HG02571 (cell line): ENCODE data around the gene ACTA2.

Source experiments
- ATAC-seq: cut with Tn5 transposase; IDR thresholded peaks from one replicate; pipeline ENCODE4 v1.9.1; 2021; ENCODE audit warnings: mild to moderate bottlenecking, moderate library complexity; ENCODE audit not compliant: unreplicated experiment

ACTA2 gene

GRCh38 chr10:88982366-88982765 is 29.8 kb upstream of the ACTA2 start:
- no peak for ATAC-seq

DNA sequence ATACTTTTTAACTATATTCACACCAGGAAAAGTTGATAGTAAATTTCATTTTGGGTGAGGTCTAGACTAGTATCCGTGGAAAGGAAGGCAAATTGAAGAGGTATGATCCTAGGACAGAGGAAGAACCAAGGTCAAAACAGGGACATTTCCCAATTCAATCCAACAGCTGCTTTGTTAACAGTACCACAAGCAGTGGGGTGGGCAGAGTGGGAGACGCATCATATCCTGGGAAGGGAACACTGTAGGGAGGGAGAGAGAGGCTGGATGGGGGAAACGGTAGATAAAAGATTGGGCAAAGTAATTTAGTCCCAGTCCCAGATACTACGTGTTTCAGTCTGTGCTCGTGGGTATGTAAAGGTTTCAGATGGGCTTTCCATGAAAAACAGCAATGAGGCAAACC is 28.9 kb upstream of the ACTA2 start:
- ATAC-seq = no peak

DNA sequence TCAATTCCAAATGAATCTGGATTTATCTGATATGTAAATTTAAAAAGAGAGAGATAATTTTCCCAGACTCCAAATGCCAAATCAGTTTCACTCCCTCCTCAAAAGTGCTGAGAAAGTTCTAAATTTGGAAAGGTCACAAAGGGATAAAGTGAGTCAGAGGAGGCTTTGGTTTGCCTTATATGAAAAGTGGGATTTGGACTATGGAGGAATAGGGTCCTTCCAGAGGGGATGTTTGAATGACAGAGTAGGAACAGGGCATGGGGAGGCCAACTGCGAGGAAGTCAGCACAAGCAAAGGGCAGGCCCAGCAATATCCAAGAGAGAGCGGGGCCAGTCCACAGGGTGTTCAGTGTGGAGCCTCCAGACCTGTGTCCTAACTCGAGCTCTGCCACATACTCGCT is 28.2 kb upstream of the ACTA2 start:
- no peak for ATAC-seq

DNA sequence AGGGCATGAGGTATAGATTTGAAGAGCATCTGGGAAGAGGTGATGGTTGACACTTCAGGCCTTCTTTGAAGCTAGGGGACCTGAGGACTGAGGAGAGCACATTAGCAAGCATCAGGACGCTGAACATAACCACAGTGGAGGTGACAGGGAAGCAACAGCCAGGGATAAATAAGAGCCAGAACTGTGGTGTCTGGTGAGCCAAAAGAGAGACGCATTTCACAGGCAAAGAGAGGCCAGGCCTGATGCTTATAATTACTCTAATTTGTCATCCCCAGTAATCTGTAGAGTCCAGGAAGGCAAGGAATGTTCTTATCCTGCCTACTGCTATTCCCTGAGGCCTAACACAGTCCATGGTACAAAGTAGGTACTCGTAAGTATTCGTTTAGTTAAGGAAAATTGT is 27.7 kb upstream of the ACTA2 start:
- no peak for ATAC-seq

DNA sequence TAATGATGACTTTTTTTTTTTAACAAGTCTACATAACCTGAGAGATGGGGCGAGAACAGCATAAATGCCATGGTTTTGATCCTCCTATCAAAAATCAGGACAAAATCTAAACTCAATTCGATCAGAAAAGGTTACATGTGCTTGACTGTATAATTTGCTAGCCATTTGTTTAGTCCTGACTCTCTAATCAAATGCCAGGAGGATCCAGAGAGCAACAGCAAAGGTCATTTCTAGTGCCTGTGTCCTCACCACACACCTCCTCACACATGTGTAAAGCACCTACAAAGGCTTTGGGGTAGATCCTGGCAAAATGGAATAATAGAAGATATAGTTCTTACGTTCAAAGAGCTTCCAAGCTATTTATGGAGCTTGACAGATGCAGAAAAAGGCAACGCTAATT is 27.0 kb upstream of the ACTA2 start:
- no peak for ATAC-seq

- no peak for ATAC-seq
Observed at GRCh38 chr10:88979153-88979562, 26.6 kb upstream of the ACTA2 start.

DNA sequence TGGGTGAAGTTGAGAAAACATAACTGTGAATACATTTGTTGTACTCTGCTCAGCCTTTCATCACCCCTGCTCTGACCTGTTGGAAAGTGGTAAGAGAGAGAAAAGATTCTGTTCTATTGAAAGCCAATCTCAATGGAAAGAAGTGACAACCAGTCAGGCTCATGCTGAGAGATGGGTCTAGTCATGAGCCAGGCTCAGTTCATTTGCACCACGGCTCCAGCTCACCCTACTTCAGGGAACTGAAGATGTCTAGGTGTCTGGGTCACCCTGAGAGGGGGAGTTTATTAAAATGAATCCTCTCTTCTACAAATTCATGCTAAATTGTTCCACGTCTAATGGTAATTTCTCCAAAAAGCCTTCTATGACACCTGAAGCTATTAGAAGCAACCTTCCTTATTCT is 25.9 kb upstream of the ACTA2 start:
- no peak for ATAC-seq

- ATAC-seq = no peak
Observed at GRCh38 chr10:88975377-88975720, 22.8 kb upstream of the ACTA2 start.

DNA sequence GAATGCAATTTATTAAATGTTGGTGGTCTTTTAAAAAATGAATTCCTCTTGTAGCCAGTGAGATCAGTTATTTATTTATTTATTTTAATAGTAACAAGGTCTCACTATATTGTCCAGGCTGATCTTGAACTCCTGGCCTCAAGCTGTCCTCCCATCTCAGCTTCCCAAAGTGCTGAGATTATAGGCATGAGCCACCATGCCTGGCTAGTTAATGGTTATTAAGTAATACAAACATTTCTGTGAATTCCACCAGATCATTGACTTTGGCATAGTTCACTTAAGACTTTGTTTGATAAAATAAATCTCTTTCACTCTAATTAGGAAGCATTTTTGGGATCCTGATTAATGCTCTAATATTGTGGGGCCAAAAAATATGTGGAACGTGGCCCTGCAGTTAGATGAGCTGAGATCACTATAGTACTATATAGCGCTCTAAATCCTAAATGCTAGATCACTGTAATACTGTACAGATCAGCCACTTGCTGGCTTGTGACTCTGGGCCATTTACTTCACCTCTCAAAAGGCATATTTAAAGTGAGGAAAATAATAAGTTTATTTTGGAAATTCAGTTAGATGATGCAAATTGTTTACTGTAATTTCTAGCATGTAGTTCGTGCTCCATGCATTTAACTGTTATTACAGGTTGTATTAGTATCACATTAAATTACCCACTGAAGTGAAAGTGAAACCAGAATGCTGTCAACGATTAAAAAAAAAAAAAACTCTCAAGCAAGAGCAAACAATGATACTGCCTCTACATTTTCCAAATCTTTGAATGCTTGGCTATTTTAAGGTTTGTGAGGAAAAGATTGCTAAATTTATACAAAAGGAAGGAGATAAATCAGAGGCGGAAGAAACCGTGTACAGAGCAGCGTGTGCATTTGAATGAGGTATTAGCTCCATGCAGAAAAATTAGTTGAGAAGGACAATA is 22.1 kb upstream of the ACTA2 start:
- ATAC-seq = no peak

DNA sequence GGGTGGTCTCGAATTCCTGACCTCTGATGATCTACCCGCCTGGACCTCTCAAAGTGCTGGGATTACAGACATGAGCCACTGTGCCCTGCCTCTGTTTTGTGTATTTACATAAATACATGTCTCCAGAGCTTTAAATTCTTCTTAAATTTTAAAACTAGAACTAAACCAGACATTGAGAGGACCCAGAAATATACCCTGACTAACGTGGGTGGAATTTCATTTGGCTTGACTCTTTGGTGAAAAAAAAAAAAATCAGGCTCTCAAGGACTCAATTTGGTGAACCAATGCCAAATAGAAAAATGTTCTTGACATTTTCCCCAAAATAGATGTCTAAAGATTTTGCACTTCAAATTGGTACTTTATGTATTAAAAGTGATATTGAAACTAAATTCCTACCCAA is 21.4 kb upstream of the ACTA2 start:
- no peak for ATAC-seq

GRCh38 chr10:88971221-88972061 is 18.9 kb upstream of the ACTA2 start:
- ATAC-seq = no peak

GRCh38 chr10:88968391-88968790 is 15.8 kb upstream of the ACTA2 start:
- no peak for ATAC-seq

GRCh38 chr10:88966797-88967196 is 14.2 kb upstream of the ACTA2 start:
- ATAC-seq = no peak

- no peak for ATAC-seq
Observed at GRCh38 chr10:88964869-88965415, 12.4 kb upstream of the ACTA2 start.

- ATAC-seq = no peak
Observed at GRCh38 chr10:88964360-88964759, 11.8 kb upstream of the ACTA2 start.

DNA sequence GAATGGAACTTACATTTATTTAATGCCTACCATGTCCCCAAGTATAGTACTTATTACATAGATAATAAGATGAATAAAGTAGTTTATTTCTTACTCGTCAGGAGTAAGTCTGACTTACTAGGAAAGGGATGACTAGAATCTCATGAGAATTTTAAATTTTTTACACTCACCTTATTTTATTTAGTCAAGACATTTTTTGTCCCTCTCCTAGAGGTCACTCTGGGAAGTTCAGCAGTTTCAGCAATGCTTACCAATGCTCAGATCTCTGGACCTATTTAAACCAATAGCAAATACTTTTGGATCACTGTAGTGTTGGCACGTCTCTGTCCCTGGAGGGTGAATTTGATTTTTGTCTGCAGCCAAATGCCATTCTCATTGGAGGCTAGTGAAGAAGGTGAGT is 10.7 kb upstream of the ACTA2 start:
- no peak for ATAC-seq

GRCh38 chr10:88962336-88962735 is 9.8 kb upstream of the ACTA2 start:
- no peak for ATAC-seq

- ATAC-seq = no peak
Observed at GRCh38 chr10:88961266-88961665, 8.7 kb upstream of the ACTA2 start.

DNA sequence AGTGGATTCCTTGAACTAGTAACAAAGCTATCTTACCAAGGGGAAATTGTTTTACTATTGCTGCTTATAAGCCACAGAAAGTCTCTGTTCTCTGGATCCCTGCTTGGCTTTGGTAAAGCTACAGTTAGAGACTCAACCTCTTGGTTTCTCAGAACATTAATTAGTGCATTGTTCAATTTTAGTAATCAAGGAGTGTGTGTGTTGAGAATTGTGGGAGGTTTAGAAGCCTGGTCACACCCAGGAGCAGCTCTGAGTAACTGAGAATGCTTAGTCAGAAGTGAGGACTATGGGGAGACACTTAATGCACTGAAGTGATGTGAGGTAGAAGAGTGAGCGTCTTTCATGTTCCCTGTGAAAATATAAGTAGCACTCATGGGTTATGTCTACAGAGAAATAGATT is 8.2 kb upstream of the ACTA2 start:
- ATAC-seq = no peak

- ATAC-seq = no peak
Observed at GRCh38 chr10:88958721-88959120, 6.1 kb upstream of the ACTA2 start.

GRCh38 chr10:88957381-88957780 is 4.8 kb upstream of the ACTA2 start:
- ATAC-seq = no peak
